Panc1 (cell line): ENCODE measurements around the gene AARS2. TPM values are rescaled to one million over a fixed set of nuclear protein-coding genes. Genes with fewer than 3 reads are reported as not detected.

Experiments
- ATAC-seq: fragments of 200-7000 bp; cut with Tn5 transposase; 2 replicates; pipeline ENCODE4 v1.9.1; 2020; ENCODE audit warnings: mild to moderate bottlenecking, moderate library complexity
- BruUV-seq: library from RNA; stranded (reverse); fragments of 400-500 nt; replicated peaks from 2 replicates; lab custom pipeline; 2021; lab: Mats Ljungman, UMichigan
- CTCF ChIA-PET: fragments of 300-600 bp; sonication (Branson Sonifier 250); formaldehyde crosslinking; loops from one replicate; lab custom pipeline; 2022; ENCODE audit warnings: antibody characterized with exemption; lab: Charles Lee
- POLR2A ChIA-PET: fragments of 300-600 bp; sonication (Branson Sonifier 250); formaldehyde crosslinking; loops from one replicate; lab custom pipeline; 2022; ENCODE audit warnings: antibody characterized with exemption; lab: Charles Lee
- DNase-seq: peaks from one replicate; pipeline ENCODE4 v3.0.0-alpha.2; 2010; ENCODE audit warnings: low read depth, low spot score
- H3K27ac ChIP-seq: 2 replicates; pipeline ENCODE4 v1.5.1; 2011; ENCODE audit warnings: mild to moderate bottlenecking, low read length, inconsistent platforms
- H3K27me3 ChIP-seq: fragments of 200-500 bp; sonication (Bioruptor generic); 2 replicates; pipeline ENCODE4 v1.6.0; 2014; ENCODE audit warnings: low read length, inconsistent platforms; ENCODE audit not compliant: control insufficient read depth, insufficient read depth
- H3K36me3 ChIP-seq: fragments of 200-500 bp; sonication (Bioruptor generic); 2 replicates; pipeline ENCODE4 v1.5.1; 2014; ENCODE audit warnings: inconsistent platforms, mild to moderate bottlenecking, low read length, moderate library complexity; ENCODE audit not compliant: control insufficient read depth, insufficient read depth
- H3K4me1 ChIP-seq: 2 replicates; pipeline ENCODE4 v1.5.1; 2011; ENCODE audit warnings: inconsistent platforms, mild to moderate bottlenecking, low read length, moderate library complexity; ENCODE audit not compliant: control insufficient read depth, insufficient read depth
- H3K4me3 ChIP-seq, 2 experiments: 2 replicates each; pipeline ENCODE4 v1.5.1; 2011 to 2012; ENCODE audit warnings: low read depth in 2 of 2, low read length in 2 of 2, mild to moderate bottlenecking in 2 of 2, inconsistent platforms in 1 of 2, moderate library complexity in 1 of 2
- H3K9me3 ChIP-seq: fragments of 200-500 bp; sonication (Bioruptor generic); 2 replicates; pipeline ENCODE4 v1.5.1; 2014; ENCODE audit warnings: low read depth, mild to moderate bottlenecking, inconsistent platforms, low read length, moderate library complexity; ENCODE audit not compliant: control insufficient read depth, insufficient read depth
- POLR2AphosphoS5 ChIP-seq: IDR thresholded peaks from 2 replicates; pipeline ENCODE4 v1.6.1; 2012; ENCODE audit warnings: mild to moderate bottlenecking, low read depth, low read length, moderate library complexity
- REST ChIP-seq, 2 experiments: IDR thresholded peaks; 2 replicates each; pipeline ENCODE4 v1.6.1; 2011 to 2012; ENCODE audit warnings: low read depth in 2 of 2, control low read depth in 1 of 2, low read length in 1 of 2, mild to moderate bottlenecking in 1 of 2, moderate library complexity in 1 of 2; ENCODE audit not compliant: insufficient read depth in 1 of 2
- SIN3A ChIP-seq: IDR thresholded peaks from 2 replicates; pipeline ENCODE4 v1.6.1; 2012; ENCODE audit warnings: low read depth, mild to moderate bottlenecking, low read length, moderate library complexity, borderline replicate concordance; ENCODE audit not compliant: insufficient read depth
- TCF7L2 ChIP-seq: IDR thresholded peaks from 2 replicates; pipeline ENCODE4 v1.6.1; 2011; ENCODE audit warnings: mild to moderate bottlenecking, low read depth, low read length, inconsistent platforms
- in situ Hi-C: cut with HindIII; loops from 2 replicates; pipeline ENCODE4 v1.10.0; 2016; ENCODE audit warnings: low sequenced_read_pairs, low pct_unique_long_range_greater_than_20kb
- intact Hi-C: fragments of 100-400 bp; cut with micrococcal nuclease; formaldehyde crosslinking; loops from one replicate; pipeline ENCODE4 v1.10.0; 2022; ENCODE audit not compliant: unreplicated experiment
- total RNA-seq: library from RNA; stranded (reverse); gene quantifications from one replicate; pipeline ENCODE4 v1.2.1, GENCODE V29; 2021; ENCODE audit not compliant: unreplicated experiment
- TF ChIP-seq, protein P1 (sequence below): fragments of 450-650 bp; IDR thresholded peaks from 2 replicates; pipeline ENCODE4 v1.5.1; 2017; ENCODE audit warnings: mild to moderate bottlenecking

Gene AARS2
- total RNA-seq, 1 experiment from 2014 or later = 13.1 TPM

DNA sequence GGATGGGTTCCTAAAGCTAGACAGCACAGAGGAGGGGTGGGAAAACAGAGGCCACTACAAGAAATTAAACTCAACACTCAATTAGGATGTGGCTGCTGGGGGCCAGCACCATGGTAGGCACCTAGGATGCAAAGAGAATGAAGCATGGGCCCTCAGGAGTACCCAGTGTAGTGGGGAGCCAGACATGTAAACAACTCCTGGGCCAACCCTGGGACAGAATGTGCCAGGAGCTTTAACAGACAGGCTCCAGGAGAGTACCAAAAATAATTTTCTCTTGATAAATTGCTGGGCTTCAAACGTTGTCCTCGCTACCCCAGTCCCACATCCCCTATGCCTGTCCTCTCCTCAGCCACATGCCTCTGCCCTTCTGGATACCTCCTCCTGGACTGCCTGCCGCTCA, 41.2 kb downstream of the AARS2 start:
- BruUV-seq = no TSS peak
- intact Hi-C loops = no loop called here
- no peak for ATAC-seq
- no peaks in the 10 kb centered on the region for H3K4me1 ChIP-seq
- no peaks in the 10 kb centered on the region for H3K36me3 ChIP-seq
- peaks cover 16% of the 10 kb centered on the region for H3K27me3 ChIP-seq
- no peaks in the 10 kb centered on the region for H3K9me3 ChIP-seq
- ChIA-PET POLR2A (no interaction called here), CTCF (interaction anchor here (0.5 to 1.0 kb wide), 2 partner anchors 67 to 126 kb away, joined by 3 to 5 read pairs; no protein-coding TSS in a partner anchor)
- in situ Hi-C loops = no loop called here
- no peak overlapping the region for H3K4me3 ChIP-seq
- DNase-seq = no peak
- TF ChIP-seq REST (IDR thresholded peaks at IDR 0.05; ENCODE audit: insufficient read depth in 1 of 2, low read depth in 2 of 2, low read length in 1 of 2) (no peak), POLR2AphosphoS5 (no peak), SIN3A (no peak), TCF7L2 (no peak)
- TF ChIP-seq, protein P1, sequence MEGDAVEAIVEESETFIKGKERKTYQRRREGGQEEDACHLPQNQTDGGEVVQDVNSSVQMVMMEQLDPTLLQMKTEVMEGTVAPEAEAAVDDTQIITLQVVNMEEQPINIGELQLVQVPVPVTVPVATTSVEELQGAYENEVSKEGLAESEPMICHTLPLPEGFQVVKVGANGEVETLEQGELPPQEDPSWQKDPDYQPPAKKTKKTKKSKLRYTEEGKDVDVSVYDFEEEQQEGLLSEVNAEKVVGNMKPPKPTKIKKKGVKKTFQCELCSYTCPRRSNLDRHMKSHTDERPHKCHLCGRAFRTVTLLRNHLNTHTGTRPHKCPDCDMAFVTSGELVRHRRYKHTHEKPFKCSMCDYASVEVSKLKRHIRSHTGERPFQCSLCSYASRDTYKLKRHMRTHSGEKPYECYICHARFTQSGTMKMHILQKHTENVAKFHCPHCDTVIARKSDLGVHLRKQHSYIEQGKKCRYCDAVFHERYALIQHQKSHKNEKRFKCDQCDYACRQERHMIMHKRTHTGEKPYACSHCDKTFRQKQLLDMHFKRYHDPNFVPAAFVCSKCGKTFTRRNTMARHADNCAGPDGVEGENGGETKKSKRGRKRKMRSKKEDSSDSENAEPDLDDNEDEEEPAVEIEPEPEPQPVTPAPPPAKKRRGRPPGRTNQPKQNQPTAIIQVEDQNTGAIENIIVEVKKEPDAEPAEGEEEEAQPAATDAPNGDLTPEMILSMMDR = no peak
- H3K27ac ChIP-seq = no peak overlapping the region

DNA sequence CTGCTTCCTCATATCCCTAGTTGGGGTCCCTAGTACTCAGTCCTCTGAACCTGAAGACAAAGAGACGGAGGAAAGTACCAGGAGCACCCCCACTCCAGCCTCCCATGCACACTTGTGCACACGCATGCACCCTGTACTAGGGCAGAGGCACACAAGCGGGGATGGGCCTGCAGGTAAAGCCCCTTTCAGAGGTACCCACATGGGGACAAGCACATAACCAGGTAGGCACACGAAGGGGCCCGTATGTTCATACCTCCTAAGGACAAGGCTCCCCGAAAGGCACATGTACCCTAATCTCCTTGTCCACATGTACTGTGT, 41.8 kb downstream of the AARS2 start:
- no peak for ATAC-seq
- in situ Hi-C loops = no loop called here
- POLR2A ChIA-PET = no interaction called here

More for the DNA sequence above, 41.8 kb downstream of the AARS2 start:
- no peaks in the 10 kb centered on the region for H3K36me3 ChIP-seq
- 0 out of 4 replicates have a peak overlapping the region, but pooled peaks of 1 of the 2 experiments have one; percentile 4 for H3K4me3 ChIP-seq
- CTCF ChIA-PET = interaction anchor here (1.0 kb wide), 1 partner anchor 68 kb away, joined by 3 read pairs; no protein-coding TSS in a partner anchor
- no peaks in the 10 kb centered on the region for H3K4me1 ChIP-seq
- no peak for DNase-seq
- H3K9me3 ChIP-seq = no peaks in the 10 kb centered on the region
- no peak overlapping the region for H3K27ac ChIP-seq
- TF ChIP-seq, protein P1 = no peak
- no peak for TF ChIP-seq POLR2AphosphoS5
- TF ChIP-seq TCF7L2 = no peak
- no peak for TF ChIP-seq REST (IDR thresholded peaks at IDR 0.05; ENCODE audit: insufficient read depth in 1 of 2, low read depth in 2 of 2, low read length in 1 of 2)
- no peak for TF ChIP-seq SIN3A
- no TSS peak for BruUV-seq
- intact Hi-C loops = no loop called here
- H3K27me3 ChIP-seq = peaks cover 16% of the 10 kb centered on the region
